GM12865 (cell line): ENCODE measurements around the gene ZNF646.

Experiments
- DNase-seq: peaks from one replicate; pipeline ENCODE4 v3.0.0; 2010; ENCODE audit warnings: low read depth
- H3K4me3 ChIP-seq: 2 replicates; pipeline ENCODE4 v1.5.1; 2011; ENCODE audit warnings: mild to moderate bottlenecking, low read depth, low read length, control low read depth
- TF ChIP-seq, protein P1 (sequence below): IDR thresholded peaks from 2 replicates; pipeline ENCODE4 v1.5.1; 2011; ENCODE audit warnings: low read length, control low read depth, low read depth, inconsistent platforms; ENCODE audit not compliant: insufficient read depth; ENCODE audit errors: missing control alignments

Gene ZNF646

DNA sequence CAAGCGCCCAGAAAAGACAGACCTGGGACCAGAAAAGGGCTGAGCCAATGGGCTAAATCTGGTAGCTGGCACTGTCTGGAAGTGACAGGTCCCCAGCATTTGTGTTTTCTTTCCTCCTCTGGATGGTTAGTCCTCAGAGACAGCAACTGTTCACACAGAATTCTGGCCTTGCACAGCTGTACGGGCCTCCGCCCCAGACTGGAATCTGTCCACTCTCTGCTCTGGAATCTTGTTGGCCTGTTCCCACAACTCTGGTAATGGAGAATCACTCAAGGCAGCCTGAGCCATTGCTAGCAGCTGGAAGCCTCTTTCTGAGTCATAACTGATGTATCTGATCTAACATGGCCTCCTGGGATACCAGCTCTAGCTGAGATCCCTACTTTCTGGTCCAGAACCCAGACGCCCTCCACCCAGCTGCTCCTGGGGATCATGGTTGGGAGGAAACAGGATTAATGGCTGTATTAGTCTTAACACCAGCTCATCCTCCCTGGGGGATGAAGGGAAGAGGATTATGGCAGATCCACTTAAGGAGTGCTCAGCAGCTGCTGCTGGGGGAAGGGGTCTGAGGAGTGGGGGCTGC lies 9.2 kb upstream of the ZNF646 start:
- DNase-seq = no peak
- TF ChIP-seq, protein P1, sequence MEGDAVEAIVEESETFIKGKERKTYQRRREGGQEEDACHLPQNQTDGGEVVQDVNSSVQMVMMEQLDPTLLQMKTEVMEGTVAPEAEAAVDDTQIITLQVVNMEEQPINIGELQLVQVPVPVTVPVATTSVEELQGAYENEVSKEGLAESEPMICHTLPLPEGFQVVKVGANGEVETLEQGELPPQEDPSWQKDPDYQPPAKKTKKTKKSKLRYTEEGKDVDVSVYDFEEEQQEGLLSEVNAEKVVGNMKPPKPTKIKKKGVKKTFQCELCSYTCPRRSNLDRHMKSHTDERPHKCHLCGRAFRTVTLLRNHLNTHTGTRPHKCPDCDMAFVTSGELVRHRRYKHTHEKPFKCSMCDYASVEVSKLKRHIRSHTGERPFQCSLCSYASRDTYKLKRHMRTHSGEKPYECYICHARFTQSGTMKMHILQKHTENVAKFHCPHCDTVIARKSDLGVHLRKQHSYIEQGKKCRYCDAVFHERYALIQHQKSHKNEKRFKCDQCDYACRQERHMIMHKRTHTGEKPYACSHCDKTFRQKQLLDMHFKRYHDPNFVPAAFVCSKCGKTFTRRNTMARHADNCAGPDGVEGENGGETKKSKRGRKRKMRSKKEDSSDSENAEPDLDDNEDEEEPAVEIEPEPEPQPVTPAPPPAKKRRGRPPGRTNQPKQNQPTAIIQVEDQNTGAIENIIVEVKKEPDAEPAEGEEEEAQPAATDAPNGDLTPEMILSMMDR = no peak
- H3K4me3 ChIP-seq = no peak overlapping the region

DNA sequence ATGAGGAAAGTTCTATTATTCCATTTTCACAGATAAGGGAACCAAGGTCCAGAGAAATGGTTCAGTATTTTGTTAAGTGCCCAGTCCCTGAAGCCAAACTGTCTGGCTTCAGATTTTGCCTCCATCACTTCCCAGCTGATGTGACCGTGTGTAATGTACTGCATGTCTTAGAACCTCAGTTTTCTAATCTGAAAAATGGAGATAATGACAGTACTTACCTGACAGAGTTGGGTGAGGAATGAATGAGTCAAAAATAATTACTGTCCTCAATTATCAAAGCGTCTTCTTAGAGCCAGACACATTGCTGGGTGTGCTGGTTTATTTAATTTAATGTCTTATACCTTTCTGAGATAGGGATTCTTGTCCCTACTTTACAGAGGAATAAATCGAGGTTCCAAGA lies 6.9 kb upstream of the ZNF646 start:
- TF ChIP-seq, protein P1 = no peak
- H3K4me3 ChIP-seq = no peak overlapping the region
- no peak for DNase-seq

DNA sequence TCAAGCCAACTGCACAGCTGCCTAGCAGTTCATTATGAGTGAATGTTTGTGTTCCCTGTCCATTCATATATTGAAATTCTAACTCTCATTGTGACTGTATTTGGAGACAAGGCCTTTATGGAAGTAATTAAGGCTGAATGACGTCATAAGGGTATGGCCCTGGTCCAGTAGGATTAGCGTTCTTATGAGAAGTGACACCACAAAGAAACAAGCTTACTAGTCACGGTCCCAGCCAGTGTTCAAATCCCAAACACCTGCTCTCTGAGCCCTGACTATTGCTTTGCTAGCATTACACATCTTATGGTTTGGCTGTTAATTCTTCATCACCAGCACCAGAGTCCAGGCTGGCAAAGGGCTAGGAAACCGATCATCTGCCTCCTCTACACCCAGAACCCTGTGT lies 2.4 kb upstream of the ZNF646 start:
- H3K4me3 ChIP-seq = peak overlapping the region; percentile 83
- TF ChIP-seq, protein P1 = no peak
- DNase-seq = peak; percentile 31

DNA sequence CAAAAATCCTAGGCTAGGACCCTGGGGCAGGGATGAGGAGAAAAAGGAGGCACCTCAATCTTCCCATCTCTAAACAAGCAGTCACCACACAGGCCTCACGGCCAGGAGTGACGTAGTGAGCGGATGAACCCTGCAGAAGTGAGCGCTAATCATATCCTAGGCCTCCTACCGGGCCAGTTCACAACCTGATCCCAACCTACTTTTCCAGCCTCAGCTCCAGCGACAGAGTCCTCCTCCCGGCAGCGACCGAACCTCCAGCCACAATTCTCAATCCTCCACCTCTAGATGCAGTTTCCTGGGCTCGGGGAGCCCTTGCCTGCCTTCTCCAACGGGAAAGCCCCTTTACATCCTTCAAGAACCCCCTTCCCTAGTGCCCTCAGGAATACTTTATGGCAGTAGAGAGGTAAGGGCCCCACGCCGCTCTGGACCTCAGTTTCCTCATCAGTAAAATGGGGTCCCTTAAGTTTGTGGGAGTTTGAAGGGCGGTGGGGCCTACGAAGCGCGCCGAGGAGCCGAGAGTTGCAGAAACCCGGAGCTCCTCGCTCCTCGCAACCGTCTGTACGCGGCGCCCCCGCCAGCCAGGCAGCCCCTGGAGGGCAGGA lies 1.6 kb upstream of the ZNF646 start:
- DNase-seq = peak; percentile 56
- TF ChIP-seq, protein P1 = no peak
- peak overlapping the region; percentile 83 for H3K4me3 ChIP-seq

DNA sequence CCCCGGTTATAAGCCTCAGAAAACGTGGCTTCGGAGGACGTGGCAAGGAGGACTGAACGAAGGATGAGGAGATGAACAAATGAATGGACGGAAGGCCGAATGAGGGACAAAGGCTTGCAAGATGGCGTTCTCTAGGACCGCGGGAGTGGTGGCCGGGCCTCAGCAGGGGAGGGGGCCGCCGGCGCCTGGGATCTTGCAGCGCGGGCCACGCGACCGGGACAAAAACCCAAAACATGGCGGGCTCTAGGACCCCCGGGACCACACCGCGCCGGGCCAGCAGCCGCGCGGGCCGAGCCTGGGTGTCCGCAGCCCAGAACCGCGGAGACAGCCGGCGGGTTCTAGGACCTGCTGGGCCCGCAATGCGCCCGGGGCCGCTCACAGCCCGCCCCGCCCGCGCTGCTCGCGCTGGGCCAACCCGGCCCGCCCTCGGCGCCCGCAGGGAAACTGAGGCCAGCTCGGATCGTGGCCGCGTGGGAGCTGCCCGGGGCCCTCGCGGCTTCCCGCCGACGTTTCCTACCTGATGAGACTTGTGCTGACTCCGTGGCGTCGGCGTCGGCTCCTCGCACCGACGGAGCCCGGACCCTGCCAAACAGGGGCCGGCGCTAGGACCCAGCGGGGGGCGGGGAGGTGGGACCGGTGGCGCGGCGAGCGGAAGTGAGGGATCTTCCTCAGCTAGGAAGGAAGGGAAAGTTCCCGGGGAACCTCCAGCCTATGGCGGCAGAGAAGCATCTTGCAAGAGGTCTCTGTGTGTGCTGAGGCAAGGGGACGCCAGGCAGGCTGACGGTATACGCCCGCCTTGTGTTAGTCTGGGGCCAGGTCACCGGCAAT lies 866 bp upstream of the ZNF646 start:
- TF ChIP-seq, protein P1 = no peak
- DNase-seq = peak; percentile 90
- peak overlapping the region; percentile 83 for H3K4me3 ChIP-seq

DNA sequence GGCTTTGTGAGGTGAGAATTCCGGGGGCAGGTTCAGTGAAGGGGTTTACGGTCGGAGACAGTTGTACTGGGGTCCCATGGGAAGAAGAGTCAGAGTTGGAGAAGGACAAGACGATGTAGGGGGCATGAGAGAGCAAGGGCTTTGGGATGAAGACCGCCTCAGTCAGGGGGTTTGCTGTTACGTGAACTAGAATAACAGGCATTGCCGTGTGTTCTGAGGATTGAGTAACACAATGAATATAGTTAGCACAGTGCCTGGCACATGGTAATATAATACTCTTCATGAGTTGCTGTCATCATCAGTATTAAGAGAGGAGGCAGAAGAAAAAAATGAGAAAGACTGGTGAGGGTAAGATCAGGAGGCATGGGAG lies 577 bp downstream of the ZNF646 start:
- H3K4me3 ChIP-seq = peak overlapping the region; percentile 77
- DNase-seq = no peak
- TF ChIP-seq, protein P1 = no peak
